Calu3 (cell line): ENCODE results near the gene SUMO3. TPM values are rescaled to one million over a fixed set of nuclear protein-coding genes. Genes with fewer than 3 reads are reported as not detected.

Source experiments
- BruUV-seq: library from RNA; stranded (reverse); fragments of 400-500 nt; replicated peaks from 2 replicates; lab custom pipeline; 2021; lab: Mats Ljungman, UMichigan
- CTCF ChIA-PET: fragments of 300-600 bp; sonication (Branson Sonifier 250); formaldehyde crosslinking; loops from one replicate; lab custom pipeline; 2022; ENCODE audit warnings: antibody characterized with exemption; lab: Charles Lee
- DNase-seq: peaks from one replicate; pipeline ENCODE4 v3.0.0; 2022
- H3K27ac Mint-ChIP-seq: one replicate; pipeline ENCODE4 v1.8.0; 2022; ENCODE audit warnings: mixed read lengths; ENCODE audit not compliant: unreplicated experiment
- H3K27me3 Mint-ChIP-seq: one replicate; pipeline ENCODE4 v1.8.0; 2022; ENCODE audit warnings: mixed read lengths; ENCODE audit not compliant: unreplicated experiment
- H3K36me3 Mint-ChIP-seq: one replicate; pipeline ENCODE4 v1.8.0; 2022; ENCODE audit warnings: mild to moderate bottlenecking, moderate library complexity, mixed read lengths; ENCODE audit not compliant: insufficient read depth, unreplicated experiment
- H3K4me1 Mint-ChIP-seq: one replicate; pipeline ENCODE4 v1.8.0; 2022; ENCODE audit warnings: mild to moderate bottlenecking, low read depth, mixed read lengths; ENCODE audit not compliant: unreplicated experiment
- H3K4me3 Mint-ChIP-seq: one replicate; pipeline ENCODE4 v1.8.0; 2022; ENCODE audit warnings: mild to moderate bottlenecking, low read depth, moderate library complexity, mixed read lengths; ENCODE audit not compliant: unreplicated experiment
- H3K9me3 Mint-ChIP-seq: one replicate; pipeline ENCODE4 v1.8.0; 2022; ENCODE audit warnings: low read depth, mixed read lengths; ENCODE audit not compliant: unreplicated experiment
- CTCF ChIP-seq: fragments of 200-600 bp; IDR thresholded peaks from one replicate; pipeline ENCODE4 v1.8.0; 2022; ENCODE audit warnings: antibody characterized with exemption; ENCODE audit not compliant: unreplicated experiment
- intact Hi-C: fragments of 100-400 bp; cut with micrococcal nuclease; formaldehyde crosslinking; loops from one replicate; pipeline ENCODE4 v1.10.0; 2022; ENCODE audit not compliant: unreplicated experiment
- total RNA-seq: library from RNA; stranded (reverse); gene quantifications from 2 replicates; pipeline ENCODE4 v1.2.3, GENCODE V29; 2022

The SUMO3 gene
- total RNA-seq, 1 experiment from 2014 or later, result 56.7 TPM

- Mint-ChIP-seq H3K4me1 (peaks cover 6% of the 10 kb centered on the region), H3K9me3 (no peaks in the 10 kb centered on the region), H3K4me3 (no peak overlapping the region), H3K27ac (no peak overlapping the region), H3K27me3 (peaks cover 42% of the 10 kb centered on the region), H3K36me3 (no peaks in the 10 kb centered on the region)
- intact Hi-C loops, result no loop called here
- CTCF ChIA-PET, result no interaction called here
- no peak for TF ChIP-seq CTCF
- BruUV-seq, result no TSS peak
- no peak for DNase-seq
These were observed 61.3 kb downstream of the SUMO3 start for GRCh38 chr21:44756423-44757185.

Other genes with a start within 250 kb of the SUMO3 start
- not detected in 2 replicates for gene KRTAP10-4, start 244.3 kb downstream of the SUMO3 start, total RNA-seq
- gene KRTAP10-5, start 237.5 kb downstream of the SUMO3 start, total RNA-seq, result not detected in 2 replicates
- gene KRTAP10-6, start 225.6 kb downstream of the SUMO3 start, total RNA-seq, result not detected in 2 replicates
- gene KRTAP10-7, start 217.5 kb downstream of the SUMO3 start, total RNA-seq, result not detected in 2 replicates
- not detected in 2 replicates for gene KRTAP10-8, start 206.0 kb downstream of the SUMO3 start, total RNA-seq
- gene KRTAP10-9, start 191.0 kb downstream of the SUMO3 start, total RNA-seq, result not detected in 2 replicates
- not detected in 2 replicates for gene KRTAP10-10, start 180.7 kb downstream of the SUMO3 start, total RNA-seq
- not detected in 2 replicates for gene KRTAP10-11, start 171.6 kb downstream of the SUMO3 start, total RNA-seq
- not detected in 2 replicates for gene KRTAP12-4, start 163.4 kb downstream of the SUMO3 start, total RNA-seq
- not detected in 2 replicates for gene KRTAP12-3, start 160.1 kb downstream of the SUMO3 start, total RNA-seq
- not detected in 2 replicates for gene KRTAP12-2, start 151.1 kb downstream of the SUMO3 start, total RNA-seq
- gene KRTAP12-1, start 135.9 kb downstream of the SUMO3 start, total RNA-seq, result not detected in 2 replicates
- not detected in 2 replicates for gene KRTAP10-12, start 120.9 kb downstream of the SUMO3 start, total RNA-seq
- gene TSPEAR, start 106.5 kb downstream of the SUMO3 start, total RNA-seq, result not detected in 2 replicates
- gene UBE2G2, start 16.2 kb downstream of the SUMO3 start, total RNA-seq, result 61.7 and 70.8 TPM in 2 replicates
- 135 and 136 TPM in 2 replicates for gene PTTG1IP, start 55.6 kb upstream of the SUMO3 start, total RNA-seq
- gene ITGB2, start 102.8 kb upstream of the SUMO3 start, total RNA-seq, result 0.42 and 0.47 TPM in 2 replicates
- 24.6 and 28.6 TPM in 2 replicates for gene SLX9, start 122.0 kb upstream of the SUMO3 start, total RNA-seq